A549 (cell line): ENCODE measurements around the gene STXBP4.

Experiments used
- ESRRA ChIP-seq: fragments of 150-350 bp; IDR thresholded peaks from 2 replicates; pipeline ENCODE4 v1.6.1; 2014; ENCODE audit warnings: mild to moderate bottlenecking, low read length, borderline replicate concordance
- JUNB ChIP-seq: fragments of >200 bp; sonication (Bioruptor Twin); formaldehyde crosslinking; IDR thresholded peaks from 2 replicates; pipeline ENCODE4 v1.6.1; 2016
- POLR2A ChIP-seq: IDR thresholded peaks from 2 replicates; pipeline ENCODE4 v1.6.1; 2012; ENCODE audit warnings: mild to moderate bottlenecking, low read length
- SMC3 ChIP-seq: fragments of >200 bp; sonication (Bioruptor Twin); formaldehyde crosslinking; IDR thresholded peaks from 3 replicates; pipeline ENCODE4 v1.6.1; 2018; ENCODE audit warnings: inconsistent platforms
- ZC3H11A ChIP-seq: fragments of 450-650 bp; IDR thresholded peaks from 2 replicates; pipeline ENCODE4 v1.6.1; 2014; ENCODE audit warnings: antibody characterized with exemption, mild to moderate bottlenecking
- TF ChIP-seq, protein P1 (sequence below): fragments of 200-600 bp; sonication (generic); IDR thresholded peaks from 2 replicates; pipeline ENCODE4 v1.6.1; 2016; ENCODE audit warnings: antibody characterized with exemption, mild to moderate bottlenecking, moderate library complexity
- TF ChIP-seq, protein P2 (sequence below): fragments of >200 bp; sonication (Bioruptor Twin); formaldehyde crosslinking; IDR thresholded peaks from 3 replicates; pipeline ENCODE4 v1.5.1; 2016

DNA sequence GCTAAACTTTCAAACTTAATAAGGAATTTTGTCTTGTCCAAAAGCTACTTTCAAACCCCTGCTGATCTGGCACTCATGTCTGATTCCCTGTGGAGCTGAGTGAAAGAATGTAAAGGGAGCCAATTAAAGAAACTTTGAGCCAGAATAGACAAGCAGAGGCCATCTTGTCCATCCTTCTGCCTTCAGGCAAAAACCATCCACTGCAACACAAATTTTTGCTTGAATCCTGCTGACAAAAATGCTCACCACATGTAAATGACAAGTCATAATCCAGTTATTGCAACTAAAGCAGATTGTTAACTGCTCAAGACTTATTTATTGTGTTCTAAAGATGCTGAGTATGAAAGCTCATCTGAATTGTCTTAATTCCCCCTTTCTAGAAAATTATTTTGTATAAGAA is 172.2 kb downstream of the STXBP4 start:
- TF ChIP-seq, protein P1, sequence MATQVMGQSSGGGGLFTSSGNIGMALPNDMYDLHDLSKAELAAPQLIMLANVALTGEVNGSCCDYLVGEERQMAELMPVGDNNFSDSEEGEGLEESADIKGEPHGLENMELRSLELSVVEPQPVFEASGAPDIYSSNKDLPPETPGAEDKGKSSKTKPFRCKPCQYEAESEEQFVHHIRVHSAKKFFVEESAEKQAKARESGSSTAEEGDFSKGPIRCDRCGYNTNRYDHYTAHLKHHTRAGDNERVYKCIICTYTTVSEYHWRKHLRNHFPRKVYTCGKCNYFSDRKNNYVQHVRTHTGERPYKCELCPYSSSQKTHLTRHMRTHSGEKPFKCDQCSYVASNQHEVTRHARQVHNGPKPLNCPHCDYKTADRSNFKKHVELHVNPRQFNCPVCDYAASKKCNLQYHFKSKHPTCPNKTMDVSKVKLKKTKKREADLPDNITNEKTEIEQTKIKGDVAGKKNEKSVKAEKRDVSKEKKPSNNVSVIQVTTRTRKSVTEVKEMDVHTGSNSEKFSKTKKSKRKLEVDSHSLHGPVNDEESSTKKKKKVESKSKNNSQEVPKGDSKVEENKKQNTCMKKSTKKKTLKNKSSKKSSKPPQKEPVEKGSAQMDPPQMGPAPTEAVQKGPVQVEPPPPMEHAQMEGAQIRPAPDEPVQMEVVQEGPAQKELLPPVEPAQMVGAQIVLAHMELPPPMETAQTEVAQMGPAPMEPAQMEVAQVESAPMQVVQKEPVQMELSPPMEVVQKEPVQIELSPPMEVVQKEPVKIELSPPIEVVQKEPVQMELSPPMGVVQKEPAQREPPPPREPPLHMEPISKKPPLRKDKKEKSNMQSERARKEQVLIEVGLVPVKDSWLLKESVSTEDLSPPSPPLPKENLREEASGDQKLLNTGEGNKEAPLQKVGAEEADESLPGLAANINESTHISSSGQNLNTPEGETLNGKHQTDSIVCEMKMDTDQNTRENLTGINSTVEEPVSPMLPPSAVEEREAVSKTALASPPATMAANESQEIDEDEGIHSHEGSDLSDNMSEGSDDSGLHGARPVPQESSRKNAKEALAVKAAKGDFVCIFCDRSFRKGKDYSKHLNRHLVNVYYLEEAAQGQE, result no peak
- TF ChIP-seq, protein P2, sequence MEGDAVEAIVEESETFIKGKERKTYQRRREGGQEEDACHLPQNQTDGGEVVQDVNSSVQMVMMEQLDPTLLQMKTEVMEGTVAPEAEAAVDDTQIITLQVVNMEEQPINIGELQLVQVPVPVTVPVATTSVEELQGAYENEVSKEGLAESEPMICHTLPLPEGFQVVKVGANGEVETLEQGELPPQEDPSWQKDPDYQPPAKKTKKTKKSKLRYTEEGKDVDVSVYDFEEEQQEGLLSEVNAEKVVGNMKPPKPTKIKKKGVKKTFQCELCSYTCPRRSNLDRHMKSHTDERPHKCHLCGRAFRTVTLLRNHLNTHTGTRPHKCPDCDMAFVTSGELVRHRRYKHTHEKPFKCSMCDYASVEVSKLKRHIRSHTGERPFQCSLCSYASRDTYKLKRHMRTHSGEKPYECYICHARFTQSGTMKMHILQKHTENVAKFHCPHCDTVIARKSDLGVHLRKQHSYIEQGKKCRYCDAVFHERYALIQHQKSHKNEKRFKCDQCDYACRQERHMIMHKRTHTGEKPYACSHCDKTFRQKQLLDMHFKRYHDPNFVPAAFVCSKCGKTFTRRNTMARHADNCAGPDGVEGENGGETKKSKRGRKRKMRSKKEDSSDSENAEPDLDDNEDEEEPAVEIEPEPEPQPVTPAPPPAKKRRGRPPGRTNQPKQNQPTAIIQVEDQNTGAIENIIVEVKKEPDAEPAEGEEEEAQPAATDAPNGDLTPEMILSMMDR, result no peak
- TF ChIP-seq POLR2A, result no peak
- TF ChIP-seq SMC3, result no peak
- no peak for TF ChIP-seq ESRRA
- TF ChIP-seq ZC3H11A, result no peak
- TF ChIP-seq JUNB, result no peak
